NCI-H1417 (cell line): ENCODE data around the gene ZC3H18.

Source experiments
- DNase-seq, 3 experiments: peaks; one replicate each; lab custom pipeline; 2025; lab: John Stamatoyannopoulos, UW

ZC3H18 gene

GRCh38 chr16:88639231-88640038, 69.2 kb downstream of the ZC3H18 start:
- peak in 1 of 3 experiments; percentile 48 for DNase-seq

GRCh38 chr16:88640039-88640495, 69.9 kb downstream of the ZC3H18 start:
- DNase-seq = no peak

DNA sequence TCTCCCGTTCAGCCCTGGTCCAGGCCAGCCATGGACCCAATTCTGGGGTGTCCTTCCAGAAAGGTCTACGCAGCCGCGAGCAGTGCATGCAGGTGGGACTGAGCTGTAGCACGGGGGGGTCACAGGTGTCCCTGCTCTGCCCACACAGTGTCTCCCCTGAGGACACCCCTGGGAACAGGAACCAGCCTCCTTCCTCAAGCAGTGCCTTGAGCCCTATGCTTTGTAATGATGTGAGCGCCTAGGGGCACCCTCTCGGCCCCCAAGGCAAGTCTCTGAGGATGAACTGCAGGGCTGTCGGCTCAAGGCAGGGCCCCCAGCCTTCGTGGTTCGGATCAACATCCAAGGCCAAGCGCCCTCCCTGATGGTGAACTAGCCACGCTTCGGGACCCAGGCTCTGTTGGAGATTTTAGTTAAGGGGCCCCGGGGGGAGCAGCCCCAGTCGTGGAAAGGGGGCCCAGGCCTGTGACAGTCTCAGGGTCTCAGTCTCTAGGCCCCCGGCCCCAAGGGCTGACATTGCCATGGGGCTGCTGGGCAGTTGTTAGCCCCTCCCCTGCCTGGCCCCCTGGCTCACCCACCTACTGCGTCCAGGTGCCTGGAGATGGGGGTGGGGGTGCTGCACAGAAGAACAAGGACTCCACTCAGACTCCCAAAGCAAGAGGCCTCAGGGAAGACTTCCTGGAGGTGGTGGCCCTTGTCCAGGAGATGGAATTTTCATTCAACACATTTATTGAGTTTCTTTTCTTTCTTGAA, 70.5 kb downstream of the ZC3H18 start:
- no peak for DNase-seq

GRCh38 chr16:88642881-88643643, 72.9 kb downstream of the ZC3H18 start:
- DNase-seq = no peak

DNA sequence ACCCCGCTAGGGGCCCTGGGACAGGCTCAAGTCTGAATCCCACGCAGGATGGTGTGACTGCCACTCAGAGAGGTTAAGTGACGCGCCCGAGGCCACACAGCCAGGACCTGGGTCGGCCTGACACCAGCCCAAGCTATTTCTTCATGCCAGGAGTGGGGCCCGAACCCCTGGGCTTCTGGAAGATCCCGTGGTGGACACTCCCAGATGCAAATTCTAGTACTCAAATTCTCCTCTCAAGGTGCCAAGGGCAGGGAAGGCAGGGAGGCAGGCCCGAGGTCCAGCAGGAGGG, 73.4 kb downstream of the ZC3H18 start:
- no peak for DNase-seq

- no peak for DNase-seq
These were observed 75.3 kb downstream of the ZC3H18 start for GRCh38 chr16:88645455-88645854.

DNA sequence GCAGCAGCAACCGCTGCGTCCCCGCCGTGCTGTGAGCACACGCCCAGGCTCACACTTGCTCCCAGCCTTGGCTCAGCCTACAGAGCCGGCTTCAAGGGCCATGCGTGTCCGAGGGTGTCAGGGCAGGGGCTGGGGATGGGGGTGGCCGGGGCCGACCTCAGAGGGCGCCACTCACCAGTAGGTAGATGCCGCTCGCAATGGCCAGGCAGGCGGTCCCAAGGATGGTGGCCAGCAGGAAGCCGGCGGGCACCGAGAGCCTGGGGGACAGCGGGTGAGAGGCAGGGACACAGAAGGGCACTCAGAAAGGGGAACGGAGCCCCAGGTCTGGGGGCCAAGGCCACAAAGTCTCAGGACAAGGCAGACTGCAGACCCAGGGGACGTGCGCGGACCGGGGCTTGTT, 75.7 kb downstream of the ZC3H18 start:
- no peak for DNase-seq

DNA sequence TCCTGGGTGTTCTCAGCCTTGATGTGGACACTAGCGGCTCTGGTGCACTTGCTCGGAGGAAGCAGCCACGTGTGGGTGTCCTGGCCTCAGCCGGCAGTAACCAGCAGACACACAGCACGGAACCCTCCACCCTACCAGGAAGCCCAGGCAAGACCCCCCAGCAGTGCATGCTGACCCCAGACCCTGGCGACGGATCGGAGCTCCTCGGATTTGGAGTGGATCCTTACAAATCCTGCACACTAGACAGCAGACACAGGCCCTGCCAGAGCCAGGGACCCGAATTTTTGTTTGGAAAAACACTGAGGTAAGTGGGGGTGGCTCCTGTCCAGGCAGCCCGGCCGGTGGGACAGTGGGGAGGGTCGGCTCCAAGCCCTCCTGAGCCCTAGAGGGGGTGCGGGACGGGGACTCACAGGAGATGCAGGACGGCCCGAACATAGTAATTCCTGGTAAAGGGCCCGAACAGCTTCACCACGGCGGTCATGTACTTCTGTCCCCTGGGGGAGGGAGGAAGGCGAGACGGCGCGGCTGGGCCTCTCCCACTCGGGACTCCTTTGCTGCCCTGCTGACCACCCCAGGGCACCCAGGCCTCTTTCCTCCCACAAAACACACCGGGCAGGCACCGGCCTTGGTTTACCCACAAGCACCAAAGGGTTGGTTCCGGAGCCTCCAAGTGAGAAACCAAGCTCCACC, 76.3 kb downstream of the ZC3H18 start:
- DNase-seq = no peak

DNA sequence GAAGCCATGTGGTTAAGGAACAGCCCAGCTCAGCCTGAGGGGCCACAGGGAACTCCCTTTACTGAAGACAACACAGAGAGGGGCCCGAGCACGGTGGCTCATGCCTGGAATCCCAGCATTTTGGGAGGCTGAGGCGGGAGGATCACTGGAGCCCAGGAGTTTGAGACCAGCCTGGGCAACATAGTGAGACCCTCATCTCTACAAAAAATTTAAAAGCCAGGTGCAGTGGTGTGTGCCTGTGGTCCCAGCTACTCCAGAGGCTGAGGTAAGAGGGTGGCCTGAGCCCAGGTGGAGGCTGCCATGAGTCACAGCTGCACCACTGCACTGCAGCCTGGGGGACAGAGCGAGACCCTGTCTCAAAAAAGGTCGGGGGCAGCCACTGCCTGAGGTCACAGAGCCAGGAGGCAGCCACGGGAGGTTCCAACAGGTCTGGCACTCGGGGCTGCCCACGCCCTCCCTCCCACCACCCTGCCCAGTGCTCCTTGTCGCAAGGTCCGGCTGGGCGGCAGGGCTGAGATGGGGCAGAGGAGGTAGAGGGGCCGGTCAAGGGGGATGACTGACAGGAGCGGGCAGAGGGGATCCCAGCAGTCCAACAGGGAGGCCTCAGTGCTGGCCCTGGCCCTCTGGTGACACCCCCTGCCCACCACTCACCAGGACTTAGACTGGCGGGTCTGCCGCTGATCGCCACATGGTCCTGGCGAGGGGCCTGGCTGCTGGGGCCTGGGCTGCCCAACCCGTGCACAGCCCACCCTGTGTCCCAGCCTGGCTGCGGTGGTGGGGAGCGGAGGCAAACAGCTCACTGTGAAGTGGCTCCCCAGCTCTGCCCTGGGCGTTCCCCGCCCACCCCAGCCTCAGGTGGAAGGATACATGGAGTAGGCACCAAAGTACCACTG, 77.2 kb downstream of the ZC3H18 start:
- no peak for DNase-seq

DNA sequence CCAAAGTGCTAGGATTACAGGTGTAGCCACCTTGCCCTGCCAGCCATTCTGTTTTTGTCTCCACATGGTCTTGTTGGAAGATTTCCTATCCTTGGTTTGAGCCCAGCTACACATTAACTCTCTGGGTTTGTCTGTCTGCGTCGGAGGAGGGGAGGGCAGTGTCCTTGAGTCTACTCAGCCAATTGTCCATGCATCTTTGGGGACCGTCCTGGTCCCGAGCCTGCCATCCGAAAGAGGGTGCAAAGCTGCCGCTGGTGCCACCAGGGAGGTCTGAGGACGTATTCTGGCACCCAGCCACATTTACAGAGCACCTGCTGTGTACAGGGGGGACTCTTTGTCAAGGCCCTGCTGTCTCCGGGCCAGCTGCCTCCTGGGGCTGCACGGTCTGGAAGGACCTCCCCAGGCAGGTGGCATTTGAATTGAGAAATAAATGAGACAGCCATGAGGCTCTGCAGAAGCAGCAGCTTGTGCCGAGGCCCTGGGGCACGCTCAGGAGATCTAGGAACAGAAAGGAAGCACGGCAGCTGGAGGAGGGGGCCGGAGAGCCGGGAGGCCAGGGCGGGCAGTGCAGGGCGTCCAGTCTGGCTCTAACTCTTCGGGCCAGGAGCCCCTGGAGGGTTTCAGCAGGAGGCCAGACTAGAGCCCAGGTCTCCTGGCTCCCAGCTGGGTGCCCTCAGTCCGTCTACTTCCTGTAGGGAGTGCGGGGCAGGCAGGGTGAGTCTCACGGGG, 79.2 kb downstream of the ZC3H18 start:
- peak in 1 of 3 experiments; percentile 56 for DNase-seq

DNA sequence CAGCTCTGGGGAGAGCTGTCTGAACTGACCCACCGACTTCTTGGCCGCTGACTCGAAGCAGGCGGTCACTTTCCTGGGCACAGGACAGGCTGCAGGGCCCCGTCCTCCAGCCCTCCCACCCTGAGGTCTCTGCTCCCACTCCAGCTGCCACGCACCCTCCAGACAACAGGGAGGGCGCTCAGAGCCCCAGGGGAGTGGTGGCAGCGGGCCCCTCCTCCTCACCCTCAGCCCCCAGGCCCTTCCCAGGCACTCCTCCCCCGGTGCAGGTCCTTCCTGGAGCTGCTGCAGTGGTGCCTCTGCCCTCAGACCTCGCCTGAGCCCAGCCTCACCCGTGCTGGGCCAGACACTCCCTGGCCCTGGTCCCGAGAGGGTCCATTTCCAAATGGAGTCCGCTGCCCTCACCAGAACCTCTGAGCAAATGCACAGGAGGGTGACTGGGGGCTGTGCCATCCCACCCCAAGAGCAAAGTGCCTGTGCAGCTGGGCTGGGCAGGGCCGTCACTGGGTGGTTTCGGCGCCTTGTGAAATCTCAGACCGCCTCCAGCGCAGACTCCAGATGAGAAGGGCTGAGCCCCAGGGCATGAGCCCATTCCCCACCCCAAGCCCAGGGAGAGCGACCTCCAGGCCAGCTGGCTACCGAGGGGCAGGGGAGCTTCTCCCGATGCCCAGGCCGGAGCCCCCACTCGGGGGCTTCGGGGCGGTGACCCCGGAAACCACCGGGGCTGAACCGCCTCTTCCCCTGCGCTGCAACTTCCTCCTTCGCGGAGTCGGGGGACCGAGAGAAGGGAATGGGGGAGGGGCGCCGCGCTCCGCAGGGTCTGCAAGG, 79.9 kb downstream of the ZC3H18 start:
- DNase-seq = no peak

DNA sequence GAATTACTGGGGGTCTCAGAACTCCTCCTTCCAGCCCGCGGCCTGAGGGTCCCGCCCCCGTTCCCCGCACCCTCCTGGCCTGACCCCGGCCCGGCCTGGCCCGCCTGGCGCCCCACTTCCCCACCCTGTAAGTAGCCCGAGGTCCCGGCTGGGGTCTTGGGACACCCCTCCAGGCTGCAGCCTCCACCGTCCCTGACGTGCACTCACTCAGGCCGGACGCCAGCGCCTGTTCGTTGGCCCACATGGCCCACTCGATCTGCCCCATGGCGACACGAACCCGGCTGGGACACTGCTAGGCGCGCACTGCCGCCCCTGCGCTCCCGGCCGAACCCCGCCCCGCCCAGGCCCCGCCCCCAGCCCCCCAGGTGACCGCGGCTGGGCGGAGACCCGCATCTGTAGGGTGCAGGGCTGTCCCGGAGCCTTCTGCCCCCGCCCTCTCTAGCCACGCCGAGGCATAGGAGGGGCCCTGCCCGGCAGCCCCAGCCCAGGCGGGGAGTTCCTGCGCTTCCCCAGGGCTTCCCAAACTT, 80.6 kb downstream of the ZC3H18 start, which contains the start of gene CYBA:
Gene CYBA, minus strand, starts transcription at position 305 of the 527 bp plus-strand sequence. Its CDS starts 40 bp downstream, at position 265.
- peak in 1 of 3 experiments; percentile 13 for DNase-seq

DNA sequence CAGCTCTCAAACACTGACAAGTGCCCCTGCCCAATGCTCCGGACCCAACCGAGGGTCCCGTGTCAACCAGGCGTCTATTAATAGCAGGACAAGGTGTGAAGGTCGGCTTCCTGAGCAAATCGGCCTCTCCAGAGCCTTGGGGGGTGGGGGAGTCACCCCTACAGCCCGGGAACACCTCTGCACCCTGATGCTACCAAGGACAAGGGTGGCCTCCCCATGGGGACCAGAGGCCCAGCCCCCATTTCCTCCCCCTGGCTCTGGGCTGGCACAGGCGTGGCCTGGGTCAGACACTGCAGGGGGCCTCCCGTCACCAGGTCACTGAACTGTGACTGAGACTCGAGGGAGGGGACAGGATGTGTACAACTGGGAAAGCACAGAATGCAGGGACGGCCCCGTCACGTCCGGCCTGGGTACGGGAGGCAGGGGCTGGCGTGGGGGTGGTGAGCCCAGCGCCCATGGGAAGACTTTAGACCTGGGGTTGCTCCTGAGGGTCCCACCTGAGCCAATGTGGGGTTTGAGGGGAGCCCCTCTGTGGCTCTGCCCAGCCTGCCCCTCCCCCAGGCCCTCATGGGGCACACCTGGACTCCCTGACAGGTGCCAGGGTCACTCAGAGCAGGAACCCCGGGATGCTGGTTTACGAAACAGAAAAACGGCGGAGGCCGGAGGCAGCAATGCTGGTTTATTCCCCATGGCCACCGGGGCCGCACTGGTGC, 81.2 kb downstream of the ZC3H18 start:
- peak in 1 of 3 experiments; percentile 9 for DNase-seq

DNA sequence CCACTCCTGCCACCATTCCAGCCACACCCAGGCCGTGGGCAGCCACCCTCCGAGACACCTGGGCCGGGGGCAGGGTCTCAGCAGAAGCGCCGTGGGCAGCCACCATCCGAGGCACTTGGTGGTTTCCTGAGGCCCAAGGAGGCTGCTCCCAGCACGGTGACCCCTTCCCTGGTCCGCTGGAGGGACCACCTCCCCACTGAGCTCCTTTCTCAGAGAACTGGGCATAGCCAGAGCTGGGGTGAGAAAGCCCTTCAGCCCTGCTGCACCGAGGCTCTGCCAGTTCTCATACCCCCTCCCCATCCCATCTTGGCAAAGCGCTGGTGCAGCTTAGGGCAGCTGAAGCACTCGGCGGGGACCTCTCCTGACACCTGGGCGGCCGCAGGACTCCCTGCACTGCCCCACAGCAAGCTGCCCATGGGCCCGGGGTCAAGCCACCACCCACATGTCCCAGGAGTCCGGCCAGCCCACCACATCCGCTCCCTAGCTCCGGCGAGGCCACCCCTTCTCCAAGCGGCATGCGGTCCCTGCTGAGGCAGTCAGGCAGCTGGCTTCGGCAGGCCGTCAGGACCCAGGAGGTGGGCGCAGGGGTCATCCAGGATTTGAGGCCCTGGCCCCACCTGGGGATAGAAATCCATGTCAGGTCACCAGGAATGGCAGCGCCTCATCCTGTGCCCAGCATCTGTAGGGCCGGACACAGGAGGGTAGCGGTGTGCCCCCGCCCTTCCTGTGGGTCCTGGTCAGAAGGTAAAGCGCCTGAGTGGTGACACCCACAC, 82.0 kb downstream of the ZC3H18 start:
- no peak for DNase-seq

DNA sequence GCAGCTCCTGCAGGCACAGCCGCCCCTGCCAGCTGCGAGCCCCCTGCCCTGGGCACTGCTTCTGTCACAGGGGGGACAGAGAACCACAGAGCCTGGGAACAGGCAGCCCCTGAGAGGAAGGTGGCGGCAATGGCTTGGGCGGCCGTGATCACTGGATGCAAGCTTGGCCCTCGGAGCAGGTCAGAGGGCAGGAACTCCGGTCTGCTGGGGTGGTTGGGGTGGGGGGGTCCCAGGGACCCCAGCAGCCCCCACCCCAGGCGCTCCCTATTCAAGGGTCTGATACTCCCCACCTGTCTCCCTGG, 82.5 kb downstream of the ZC3H18 start:
- no peak for DNase-seq

- DNase-seq = no peak
These were observed 82.9 kb downstream of the ZC3H18 start for GRCh38 chr16:88653101-88653500.

DNA sequence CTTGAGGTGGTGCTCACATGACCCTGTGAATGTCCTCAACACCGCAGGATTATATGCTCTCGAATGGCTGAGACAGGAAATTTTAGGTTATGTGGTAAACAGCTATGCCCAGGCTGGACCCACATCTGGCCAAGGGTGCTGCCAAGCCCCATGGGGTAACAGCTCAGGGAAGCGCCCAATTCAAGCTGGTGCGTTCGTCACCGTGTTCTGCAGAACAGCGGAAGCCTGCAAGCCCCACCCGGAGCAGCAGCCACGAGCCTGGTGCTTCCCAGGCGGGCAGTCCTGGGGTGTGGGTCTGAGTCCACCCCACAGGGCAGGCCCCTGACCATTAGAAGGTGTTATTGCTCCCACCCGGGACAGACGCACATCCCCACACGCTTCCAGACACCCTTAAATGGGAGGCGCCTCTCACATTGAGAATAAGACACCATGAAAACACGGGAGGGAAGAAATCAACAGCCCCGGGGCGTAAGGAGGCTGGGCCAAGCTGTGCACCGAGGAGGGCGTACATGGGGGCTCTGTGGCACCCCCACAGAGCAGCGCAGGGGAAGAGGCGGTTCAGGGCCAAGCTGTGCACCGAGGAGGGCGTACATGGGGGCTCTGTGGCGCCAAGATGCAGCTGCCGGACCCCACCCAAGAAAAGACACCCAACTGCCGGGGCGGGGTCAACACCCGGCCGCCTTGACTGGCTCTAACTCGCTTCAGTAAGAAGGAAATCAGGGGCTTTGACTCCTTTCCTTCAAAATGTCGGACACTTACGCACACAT, 83.6 kb downstream of the ZC3H18 start:
- no peak for DNase-seq
